ENCODE measurements around the gene ALAS1.
A peak's percentile ranks its signal among the peaks of the same experiment; 100 is the strongest.

Gene ALAS1

DNA sequence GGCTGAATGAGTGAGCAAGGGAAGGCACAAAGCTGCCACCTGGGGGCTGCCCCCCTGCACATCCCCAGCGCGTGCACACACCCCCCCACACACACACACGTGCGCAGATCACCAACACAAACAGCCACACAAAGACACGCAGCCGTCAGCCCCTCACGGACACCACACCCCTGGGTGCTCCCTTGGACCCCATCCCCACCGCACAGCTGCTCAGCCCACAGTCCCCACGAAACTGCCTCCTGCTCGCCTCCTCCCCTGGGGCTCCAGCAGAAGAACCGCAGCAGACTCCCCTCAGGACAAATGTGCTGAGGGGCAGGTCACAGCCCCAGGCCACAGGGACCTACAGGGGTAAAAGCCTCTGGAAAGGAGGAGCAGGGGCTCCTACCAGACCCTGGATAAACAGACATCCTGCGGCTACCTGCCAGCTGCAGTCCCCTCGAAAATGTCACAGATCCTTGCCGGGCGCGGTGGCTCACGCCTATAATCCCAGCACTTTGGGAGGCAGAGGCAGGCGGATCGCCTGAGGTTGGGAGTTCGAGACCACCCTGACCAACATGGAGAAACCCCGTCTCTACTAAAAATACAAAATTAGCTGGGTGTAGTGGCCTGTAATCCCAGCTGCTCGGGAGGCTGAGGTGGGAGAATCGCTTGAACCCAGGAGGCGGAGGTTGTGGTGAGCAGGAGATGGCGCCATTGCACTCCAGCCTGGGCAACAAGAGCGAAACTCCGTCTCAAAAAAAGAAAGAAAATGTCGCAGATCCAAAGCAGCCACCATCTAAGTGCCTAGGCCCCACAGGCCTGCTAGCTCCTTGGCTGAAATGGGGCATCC lies 34.5 kb downstream of the ALAS1 start:
- H2BK15ac ChIP-seq (ENCODE audit: low read length), result peak overlapping the region; percentile 5
- H3K9ac ChIP-seq (ENCODE audit: low read depth, low read length, poor library complexity), result no peak overlapping the region
- H3K36me3 ChIP-seq (replicated peaks in 1 of 2; ENCODE audit: control insufficient read depth in 2 of 2, insufficient read depth in 2 of 2, low read length in 2 of 2), result peaks cover 14 to 43% of the 10 kb centered on the region in 2 donors
- peaks cover 4 to 5% of the 10 kb centered on the region in 2 donors for H3K4me1 ChIP-seq (ENCODE audit: control insufficient read depth in 2 of 2, insufficient read depth in 1 of 2, low read depth in 1 of 2, low read length in 2 of 2)
- H3K27me3 ChIP-seq (ENCODE audit: control insufficient read depth in 3 of 3, insufficient read depth in 3 of 3, low read depth in 1 of 3, low read length in 3 of 3), result no peaks in the 10 kb centered on the region
- no CpG with 5 or more reads among the region's 28 CpGs for WGBS, 2 donors (ENCODE audit: extremely low coverage in 2 of 2, insufficient read length in 2 of 2, insufficient replicate concordance in 1 of 2)
- no peak overlapping the region for H3K4me2 ChIP-seq (ENCODE audit: insufficient read depth, low read length, poor library complexity, severe bottlenecking)
- H2BK120ac ChIP-seq (ENCODE audit: low read depth, low read length), result no peak overlapping the region
- H3K14ac ChIP-seq (ENCODE audit: low read length), result no peak overlapping the region
- H4K91ac ChIP-seq (ENCODE audit: low read depth, low read length, poor library complexity), result no peak overlapping the region
- no peaks in the 10 kb centered on the region for H3K79me1 ChIP-seq (ENCODE audit: low read depth, low read length)
- H3K4me3 ChIP-seq (ENCODE audit: low read length in 2 of 2), result no peak overlapping the region
- no peak for DNase-seq (ENCODE audit: low spot score)
- no peaks in the 10 kb centered on the region for H3K9me3 ChIP-seq (replicated peaks in 1 of 2; ENCODE audit: control insufficient read depth in 2 of 2, insufficient read depth in 1 of 2, low read depth in 1 of 2, low read length in 2 of 2)
- H4K8ac ChIP-seq (ENCODE audit: low read depth, low read length), result no peak overlapping the region
- H2BK5ac ChIP-seq (ENCODE audit: low read length), result peak overlapping the region; percentile 2
- H2BK12ac ChIP-seq (ENCODE audit: low read length), result peak overlapping the region; percentile 50
- H2AK5ac ChIP-seq (ENCODE audit: low read depth, low read length), result peak overlapping the region; percentile 24
- no peak overlapping the region for H3K23ac ChIP-seq (ENCODE audit: low read depth, low read length, poor library complexity)
- no peak overlapping the region for H3K27ac ChIP-seq (replicated peaks; ENCODE audit: low read length)
- no peak overlapping the region for H3K4ac ChIP-seq (ENCODE audit: low read length)
- H3K18ac ChIP-seq (ENCODE audit: low read length), result no peak overlapping the region
- no peak overlapping the region for H2AFZ ChIP-seq (ENCODE audit: low read length)

- H3K14ac ChIP-seq (ENCODE audit: low read length), result no peak overlapping the region
- H2BK5ac ChIP-seq (ENCODE audit: low read length), result peak overlapping the region; percentile 66
- H3K4me1 ChIP-seq (ENCODE audit: control insufficient read depth in 2 of 2, insufficient read depth in 1 of 2, low read depth in 1 of 2, low read length in 2 of 2), result peaks cover 11% of the 10 kb centered on the region in 2 donors
- DNase-seq (ENCODE audit: low spot score), result no peak
- H3K23ac ChIP-seq (ENCODE audit: low read depth, low read length, poor library complexity), result no peak overlapping the region
- peaks cover 14 to 41% of the 10 kb centered on the region in 2 donors for H3K36me3 ChIP-seq (replicated peaks in 1 of 2; ENCODE audit: control insufficient read depth in 2 of 2, insufficient read depth in 2 of 2, low read length in 2 of 2)
- no CpG with 5 or more reads among the region's 5 CpGs for WGBS, 2 donors (ENCODE audit: extremely low coverage in 2 of 2, insufficient read length in 2 of 2, insufficient replicate concordance in 1 of 2)
- no peaks in the 10 kb centered on the region for H3K9me3 ChIP-seq (replicated peaks in 1 of 2; ENCODE audit: control insufficient read depth in 2 of 2, insufficient read depth in 1 of 2, low read depth in 1 of 2, low read length in 2 of 2)
- H3K27me3 ChIP-seq (ENCODE audit: control insufficient read depth in 3 of 3, insufficient read depth in 3 of 3, low read depth in 1 of 3, low read length in 3 of 3), result no peaks in the 10 kb centered on the region
- peak overlapping the region; percentile 24 for H2AK5ac ChIP-seq (ENCODE audit: low read depth, low read length)
- H3K9ac ChIP-seq (ENCODE audit: low read depth, low read length, poor library complexity), result no peak overlapping the region
- no peak overlapping the region for H3K27ac ChIP-seq (replicated peaks; ENCODE audit: low read length)
- H3K18ac ChIP-seq (ENCODE audit: low read length), result no peak overlapping the region
- no peak overlapping the region for H4K8ac ChIP-seq (ENCODE audit: low read depth, low read length)
- H3K4me3 ChIP-seq (ENCODE audit: low read length in 2 of 2), result no peak overlapping the region
- H2BK12ac ChIP-seq (ENCODE audit: low read length), result no peak overlapping the region
- H2BK120ac ChIP-seq (ENCODE audit: low read depth, low read length), result no peak overlapping the region
- H2BK15ac ChIP-seq (ENCODE audit: low read length), result peak overlapping the region; percentile 5
- no peaks in the 10 kb centered on the region for H3K79me1 ChIP-seq (ENCODE audit: low read depth, low read length)
- H3K4ac ChIP-seq (ENCODE audit: low read length), result no peak overlapping the region
- no peak overlapping the region for H2AFZ ChIP-seq (ENCODE audit: low read length)
- no peak overlapping the region for H3K4me2 ChIP-seq (ENCODE audit: insufficient read depth, low read length, poor library complexity, severe bottlenecking)
- no peak overlapping the region for H4K91ac ChIP-seq (ENCODE audit: low read depth, low read length, poor library complexity)
Observed at GRCh38 chr3:52233108-52233591, 35.2 kb downstream of the ALAS1 start.

- H3K36me3 ChIP-seq (replicated peaks in 1 of 2; ENCODE audit: control insufficient read depth in 2 of 2, insufficient read depth in 2 of 2, low read length in 2 of 2), result peaks cover 14 to 37% of the 10 kb centered on the region in 2 donors
- H2AFZ ChIP-seq (ENCODE audit: low read length), result no peak overlapping the region
- H3K14ac ChIP-seq (ENCODE audit: low read length), result no peak overlapping the region
- no CpG with 5 or more reads among the region's 3 CpGs for WGBS, 2 donors (ENCODE audit: extremely low coverage in 2 of 2, insufficient read length in 2 of 2, insufficient replicate concordance in 1 of 2)
- H3K18ac ChIP-seq (ENCODE audit: low read length), result no peak overlapping the region
- H2BK15ac ChIP-seq (ENCODE audit: low read length), result no peak overlapping the region
- H3K23ac ChIP-seq (ENCODE audit: low read depth, low read length, poor library complexity), result no peak overlapping the region
- DNase-seq (ENCODE audit: low spot score), result no peak
- no peak overlapping the region for H2BK120ac ChIP-seq (ENCODE audit: low read depth, low read length)
- no peak overlapping the region for H3K4me3 ChIP-seq (ENCODE audit: low read length in 2 of 2)
- no peak overlapping the region for H4K91ac ChIP-seq (ENCODE audit: low read depth, low read length, poor library complexity)
- no peak overlapping the region for H4K8ac ChIP-seq (ENCODE audit: low read depth, low read length)
- H3K4me2 ChIP-seq (ENCODE audit: insufficient read depth, low read length, poor library complexity, severe bottlenecking), result no peak overlapping the region
- no peak overlapping the region for H3K9ac ChIP-seq (ENCODE audit: low read depth, low read length, poor library complexity)
- H3K9me3 ChIP-seq (replicated peaks in 1 of 2; ENCODE audit: control insufficient read depth in 2 of 2, insufficient read depth in 1 of 2, low read depth in 1 of 2, low read length in 2 of 2), result no peaks in the 10 kb centered on the region
- H3K79me1 ChIP-seq (ENCODE audit: low read depth, low read length), result no peaks in the 10 kb centered on the region
- H2AK5ac ChIP-seq (ENCODE audit: low read depth, low read length), result no peak overlapping the region
- H2BK12ac ChIP-seq (ENCODE audit: low read length), result no peak overlapping the region
- H3K4ac ChIP-seq (ENCODE audit: low read length), result no peak overlapping the region
- H3K27ac ChIP-seq (replicated peaks; ENCODE audit: low read length), result no peak overlapping the region
- H3K4me1 ChIP-seq (ENCODE audit: control insufficient read depth in 2 of 2, insufficient read depth in 1 of 2, low read depth in 1 of 2, low read length in 2 of 2), result peaks cover 15 to 16% of the 10 kb centered on the region in 2 donors
- no peaks in the 10 kb centered on the region for H3K27me3 ChIP-seq (ENCODE audit: control insufficient read depth in 3 of 3, insufficient read depth in 3 of 3, low read depth in 1 of 3, low read length in 3 of 3)
- H2BK5ac ChIP-seq (ENCODE audit: low read length), result peak overlapping the region; percentile 32
Observed at GRCh38 chr3:52233968-52234367, 36.0 kb downstream of the ALAS1 start.
